ENCODE data around the gene AKR1E2.

Gene AKR1E2

DNA sequence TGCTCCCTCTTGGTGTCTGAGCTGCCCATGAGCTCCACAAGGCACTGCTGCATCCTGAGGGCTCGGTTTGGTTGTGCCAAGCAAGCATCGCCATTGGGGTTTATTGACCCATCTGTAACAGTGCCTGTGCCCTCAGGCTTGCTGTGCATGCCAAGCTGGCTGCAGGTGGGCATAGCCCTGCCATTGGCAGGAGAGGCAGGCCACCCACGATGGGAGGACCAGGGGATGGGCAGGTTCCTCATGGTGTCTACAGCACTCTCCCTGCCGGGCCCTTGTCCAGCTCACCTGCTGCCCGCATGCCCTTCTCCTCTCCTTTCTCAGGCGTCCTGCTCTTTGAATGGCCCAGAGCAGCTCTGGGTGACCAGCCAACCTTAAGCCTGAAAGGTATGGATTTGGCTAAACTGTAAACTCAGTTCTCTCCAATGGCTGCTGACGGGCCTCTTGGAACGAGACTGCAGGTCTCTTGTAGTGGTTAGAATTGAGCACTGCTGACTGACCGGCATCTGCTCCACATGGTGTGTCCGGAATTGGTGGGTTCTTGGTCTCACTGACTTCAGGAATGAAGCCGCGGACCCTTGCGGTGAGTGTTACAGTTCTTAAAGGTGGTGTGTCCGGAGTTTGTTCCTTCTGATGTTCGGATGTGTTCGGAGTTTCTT, 17.6 kb downstream of the AKR1E2 start:
- FAIRE-seq = no peak
- no peak for DNase-seq (ENCODE audit: insufficient read length, low spot score)

DNA sequence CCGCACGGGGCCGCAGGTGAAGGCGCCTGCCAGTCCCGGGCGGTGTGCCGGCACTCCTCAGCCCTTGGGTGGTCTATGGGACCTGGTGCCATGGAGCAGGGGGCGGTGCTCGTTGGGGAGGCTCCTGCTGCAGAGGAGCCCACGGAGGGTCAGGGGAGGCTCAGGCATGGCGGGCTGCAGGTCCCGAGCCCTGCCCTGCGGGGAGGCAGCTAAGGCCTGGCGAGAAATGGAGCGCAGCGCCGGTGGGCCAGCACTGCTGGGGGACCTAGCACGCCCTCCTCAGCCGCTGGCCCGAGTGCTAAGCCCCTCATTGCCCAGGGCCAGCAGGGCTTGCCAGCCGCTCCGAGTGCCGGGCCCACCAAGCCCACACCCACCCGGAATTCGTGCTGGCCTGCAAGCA, 18.9 kb downstream of the AKR1E2 start:
- FAIRE-seq = no peak
- DNase-seq (ENCODE audit: insufficient read length, low spot score) = no peak

DNA sequence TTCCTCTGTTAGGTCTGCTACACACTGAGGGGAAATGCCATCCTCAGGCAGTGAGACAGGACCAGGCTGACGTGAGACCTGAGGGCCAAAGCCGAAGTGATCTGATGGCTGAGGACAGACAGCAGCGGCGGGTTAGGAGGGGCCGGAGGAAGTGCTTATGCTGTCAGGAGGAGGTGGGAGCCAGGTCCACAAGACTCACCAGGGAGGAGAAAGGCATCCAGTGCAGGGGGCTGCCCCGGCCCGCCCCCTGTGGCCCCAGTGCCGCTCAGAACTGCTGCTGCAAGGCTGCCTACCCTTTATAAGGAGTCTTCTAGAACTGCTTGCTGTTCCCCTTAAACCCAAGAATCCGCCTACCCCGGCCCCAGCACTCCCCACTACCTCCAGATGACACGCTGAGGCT, 19.8 kb downstream of the AKR1E2 start:
- no peak for DNase-seq (ENCODE audit: insufficient read length, low spot score)
- no peak for FAIRE-seq

DNA sequence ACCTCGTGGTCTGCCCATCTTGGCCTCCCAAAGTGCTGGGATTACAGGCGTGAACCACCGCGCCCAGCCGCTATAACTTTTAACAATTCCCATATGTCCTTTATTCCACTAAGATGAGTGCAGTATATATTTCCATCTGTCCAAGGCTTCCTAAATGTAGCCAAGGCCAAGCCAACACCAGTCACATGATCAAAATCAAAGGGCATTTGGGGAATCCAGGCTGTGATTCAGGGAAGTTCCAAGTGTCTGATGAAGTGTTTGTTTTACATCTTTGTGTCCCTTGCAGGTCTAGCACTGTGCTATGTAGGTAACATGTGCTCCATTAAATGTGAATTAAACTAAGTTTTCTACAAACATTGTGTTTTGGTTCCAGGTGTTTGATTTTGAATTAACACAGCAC, 20.8 kb downstream of the AKR1E2 start:
- no peak for FAIRE-seq

DNA sequence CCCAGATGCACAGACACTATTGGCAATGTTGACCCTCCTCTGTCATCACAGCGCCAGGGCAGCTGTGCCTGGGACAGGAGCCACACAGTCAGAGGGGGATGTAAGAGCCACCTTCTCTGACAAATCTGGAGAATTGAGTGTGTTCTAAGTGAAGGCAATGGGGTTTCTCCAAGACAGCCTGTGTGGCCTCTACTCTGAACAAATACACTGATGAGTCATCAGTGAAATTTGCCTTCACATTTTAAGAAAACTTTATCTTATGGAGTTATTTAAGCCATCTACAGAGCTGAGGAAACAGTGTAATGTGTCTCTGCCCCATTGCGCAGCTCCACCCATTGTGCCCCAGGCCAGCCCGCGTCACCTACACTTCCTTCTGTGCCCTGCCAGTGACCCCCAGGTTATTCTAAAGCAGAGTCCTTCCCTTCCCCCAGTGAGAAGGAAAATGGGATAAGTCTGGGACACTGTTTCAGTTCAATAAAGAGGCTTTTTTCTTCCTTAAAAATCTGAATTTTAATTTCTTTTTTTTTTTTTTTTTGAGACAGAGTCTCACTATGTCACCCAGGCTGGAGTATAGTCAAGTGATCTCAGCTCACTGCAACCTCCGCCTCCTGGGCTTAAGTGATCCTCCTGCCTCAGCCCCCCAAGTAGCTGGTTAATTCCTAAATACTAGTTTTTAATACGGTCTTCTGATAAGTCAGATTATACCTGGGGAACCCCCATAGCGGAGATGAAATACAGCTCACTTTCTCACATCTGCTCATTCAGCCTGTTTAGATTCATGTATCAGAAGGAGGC, 21.8 kb downstream of the AKR1E2 start:
- FAIRE-seq (no peak), DNase-seq (ENCODE audit: insufficient read length, low spot score) (no peak)

More for the DNA sequence above, 20.8 kb downstream of the AKR1E2 start:
- DNase-seq (ENCODE audit: insufficient read length, low spot score) = no peak

DNA sequence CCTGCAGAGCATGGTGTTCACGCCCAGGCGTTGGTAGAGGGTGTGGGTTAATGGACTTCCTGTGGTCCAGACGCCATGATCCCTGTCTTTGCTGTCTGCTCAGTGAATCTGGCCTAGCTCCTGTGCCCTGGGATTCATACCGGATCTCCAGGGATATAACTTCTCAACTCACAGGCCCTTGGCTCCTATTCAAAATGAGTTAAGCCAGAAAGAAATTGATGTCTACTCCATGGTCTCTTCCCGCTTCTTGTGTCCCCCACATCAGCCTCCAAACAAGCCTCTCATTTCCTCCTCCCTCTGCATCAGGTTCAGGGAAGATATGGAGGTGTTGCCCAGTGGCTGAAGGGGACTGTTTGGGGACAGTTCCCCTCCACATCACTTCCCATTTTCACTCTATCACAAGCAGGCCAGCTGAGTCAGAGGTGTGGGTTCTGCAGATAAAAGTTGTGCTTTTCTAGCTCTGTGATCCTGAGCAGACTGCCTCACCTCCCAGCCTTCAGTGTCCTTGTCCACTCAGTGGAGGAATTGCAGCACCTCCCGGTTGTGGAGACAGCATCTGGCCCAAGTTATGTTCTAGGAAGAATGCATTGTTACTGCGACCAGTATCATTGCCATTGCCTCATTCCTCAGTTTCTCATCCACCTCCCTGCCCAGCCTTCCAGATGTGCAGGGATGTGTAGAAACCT, 22.5 kb downstream of the AKR1E2 start:
- DNase-seq (ENCODE audit: insufficient read length, low spot score) (no peak), FAIRE-seq (no peak)

DNA sequence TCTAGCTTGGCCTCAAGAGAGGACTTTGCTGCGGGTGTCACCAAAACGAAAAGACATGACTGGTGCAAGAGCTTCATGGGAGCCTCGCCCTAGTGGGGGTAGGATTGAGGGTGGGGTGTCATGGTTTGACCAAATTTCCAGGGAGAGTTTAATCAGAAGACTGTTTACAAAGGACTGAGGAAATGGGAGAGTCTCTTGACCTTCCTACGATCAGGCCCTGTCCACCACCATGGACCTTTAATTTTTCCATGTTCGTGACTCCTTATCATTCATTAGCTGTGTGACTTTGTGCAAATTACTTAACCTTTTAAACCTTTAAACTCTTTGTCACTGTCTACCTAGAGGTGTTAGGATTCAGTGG, 23.0 kb downstream of the AKR1E2 start:
- DNase-seq (ENCODE audit: insufficient read length, low spot score) = no peak
- no peak for FAIRE-seq

DNA sequence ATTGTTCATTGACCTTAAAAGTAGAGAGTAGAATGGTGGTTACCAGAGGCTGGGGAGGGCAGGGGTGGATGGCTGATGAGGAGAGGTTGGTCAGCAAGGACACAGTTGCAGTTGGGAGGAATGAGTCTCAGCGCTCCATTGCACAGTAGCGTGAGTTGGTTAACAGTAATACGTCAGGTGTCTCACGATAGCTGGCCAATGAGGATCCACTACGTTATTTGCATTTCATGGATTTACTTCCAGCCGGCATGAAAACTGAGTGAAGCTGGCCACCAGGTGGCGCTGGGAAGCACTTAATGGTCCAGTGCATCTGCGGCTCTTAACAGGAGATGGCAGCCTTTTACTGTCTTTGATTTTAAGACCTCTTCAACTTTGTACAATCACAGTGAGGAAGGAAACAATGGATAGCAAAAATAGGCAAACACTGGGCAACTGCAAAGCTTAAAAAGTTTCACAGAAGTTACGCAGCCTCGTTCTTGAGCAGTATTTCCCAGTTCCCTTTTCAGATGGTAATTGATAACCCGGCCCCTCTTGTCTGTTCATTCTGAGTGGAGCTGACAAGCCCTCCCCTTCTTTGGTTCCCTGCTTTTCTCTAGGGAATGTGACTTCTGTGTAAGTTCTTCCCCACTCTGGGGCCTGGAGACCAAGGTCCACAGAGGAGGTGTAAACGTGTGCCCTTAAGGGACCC, 23.7 kb downstream of the AKR1E2 start:
- DNase-seq (ENCODE audit: insufficient read length, low spot score) (peak; percentile 54), FAIRE-seq (peak; percentile 90)

DNA sequence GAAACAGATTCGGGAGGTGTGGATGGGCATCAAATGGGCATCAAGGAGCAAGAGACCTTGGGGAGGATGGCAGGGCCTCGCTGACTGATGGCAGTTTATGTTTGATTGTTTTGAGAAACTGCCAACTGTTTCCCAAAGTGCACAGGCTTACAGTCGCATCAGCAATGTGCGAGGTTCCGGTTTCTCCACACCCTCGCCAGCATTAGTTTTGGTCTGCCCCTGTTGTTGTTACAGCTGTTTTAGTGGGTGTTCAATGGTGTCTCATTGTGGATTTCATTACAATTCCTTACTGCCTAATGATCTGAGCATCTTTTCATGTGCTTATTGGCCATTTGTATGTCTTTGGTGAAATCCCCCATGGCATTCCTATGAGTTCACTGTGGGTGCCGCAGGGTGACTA, 24.4 kb downstream of the AKR1E2 start:
- FAIRE-seq (no peak), DNase-seq (ENCODE audit: insufficient read length, low spot score) (no peak)

DNA sequence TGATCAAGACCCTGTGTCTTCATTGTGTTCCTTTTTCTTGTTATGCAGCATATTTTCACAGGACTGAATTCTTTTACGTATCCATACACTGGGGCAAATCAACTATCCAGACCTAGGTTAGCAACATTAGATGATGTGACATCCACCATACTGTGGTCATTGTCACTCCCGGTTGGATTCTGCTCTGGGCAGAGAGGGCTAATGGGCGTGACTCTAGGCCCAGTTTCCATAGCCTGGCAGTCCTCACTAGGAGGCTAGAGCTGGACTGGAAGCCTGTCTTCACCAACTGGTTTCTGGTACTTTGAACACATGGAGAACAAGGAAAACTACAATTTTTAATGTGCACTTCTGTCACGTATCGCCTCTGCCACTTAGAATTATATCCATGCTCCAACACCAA, 25.2 kb downstream of the AKR1E2 start:
- DNase-seq (ENCODE audit: insufficient read length, low spot score) (no peak), FAIRE-seq (no peak)

DNA sequence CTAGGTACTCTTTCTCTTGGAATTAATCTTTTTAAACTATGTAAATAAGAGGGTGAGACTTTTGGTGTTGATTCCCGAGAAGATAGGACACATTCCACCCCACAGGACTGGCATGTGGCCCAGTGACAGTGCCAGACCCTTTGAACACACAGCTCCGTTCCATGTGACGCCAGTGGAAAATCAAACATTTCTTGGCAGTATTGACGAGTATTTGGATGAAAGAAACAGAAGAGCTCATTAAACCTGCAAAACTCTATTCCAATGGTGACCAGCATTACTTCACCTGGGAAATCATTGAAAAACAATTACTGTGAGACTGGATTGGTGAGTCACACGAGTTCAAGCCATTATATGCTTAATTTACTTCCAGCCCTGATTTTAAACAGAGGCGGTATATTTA, 25.8 kb downstream of the AKR1E2 start:
- FAIRE-seq = no peak
- no peak for DNase-seq (ENCODE audit: insufficient read length, low spot score)

DNA sequence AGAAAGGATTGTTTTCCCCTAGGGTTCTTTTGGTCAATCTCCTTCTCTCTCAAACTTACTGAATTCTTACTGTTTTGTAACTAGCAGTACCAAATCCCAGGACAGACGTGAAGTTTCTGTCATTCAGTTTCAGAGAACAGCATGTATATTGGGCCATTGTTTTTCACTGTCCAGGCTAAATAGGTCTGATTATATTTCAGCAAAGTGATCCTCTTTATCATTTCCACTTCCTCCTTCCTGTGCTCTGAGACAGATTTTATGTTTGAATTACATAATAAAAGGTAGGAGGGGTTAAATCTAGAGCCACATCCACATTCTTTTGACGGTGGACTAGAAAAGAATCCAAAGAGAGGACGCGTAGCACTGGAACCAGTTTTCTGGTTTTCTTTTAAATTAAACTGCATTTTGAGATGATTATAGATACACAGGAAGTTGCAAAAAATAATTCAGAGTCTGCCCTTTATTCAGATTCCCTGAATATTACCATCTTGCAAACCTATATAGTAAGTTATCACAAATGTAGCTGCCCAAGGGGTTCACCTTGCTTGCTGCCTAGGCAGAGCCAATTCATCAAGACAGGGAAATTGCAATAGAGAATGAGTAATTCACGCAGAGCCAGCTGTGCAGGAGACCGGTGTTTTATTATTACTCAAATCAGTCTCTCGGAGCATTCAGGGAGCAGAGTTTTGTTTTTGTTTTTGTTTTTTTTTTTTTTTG, 40.1 kb downstream of the AKR1E2 start:
- no peak for FAIRE-seq
- no peak for DNase-seq (ENCODE audit: insufficient read length, low spot score)

DNA sequence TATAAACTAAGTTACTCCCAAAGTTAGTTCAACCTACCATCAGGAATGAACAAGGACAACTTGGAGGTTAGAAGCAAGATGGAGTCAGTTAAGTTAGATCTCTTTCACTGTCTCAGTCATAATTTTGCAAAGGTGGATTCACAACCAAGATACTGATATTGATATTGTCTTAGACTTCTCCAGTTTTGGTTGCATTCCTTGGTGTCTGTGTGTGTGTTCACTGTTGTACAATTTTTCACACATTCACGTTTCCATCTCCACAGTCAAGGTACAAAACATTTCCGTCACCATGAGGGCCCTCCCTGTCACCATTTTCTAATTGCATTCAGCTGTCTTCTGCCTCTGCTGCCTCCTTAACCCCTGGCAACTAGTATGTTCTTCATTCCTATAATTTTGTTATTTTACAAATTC, 41.1 kb downstream of the AKR1E2 start:
- DNase-seq (ENCODE audit: insufficient read length, low spot score) (no peak), FAIRE-seq (no peak)

DNA sequence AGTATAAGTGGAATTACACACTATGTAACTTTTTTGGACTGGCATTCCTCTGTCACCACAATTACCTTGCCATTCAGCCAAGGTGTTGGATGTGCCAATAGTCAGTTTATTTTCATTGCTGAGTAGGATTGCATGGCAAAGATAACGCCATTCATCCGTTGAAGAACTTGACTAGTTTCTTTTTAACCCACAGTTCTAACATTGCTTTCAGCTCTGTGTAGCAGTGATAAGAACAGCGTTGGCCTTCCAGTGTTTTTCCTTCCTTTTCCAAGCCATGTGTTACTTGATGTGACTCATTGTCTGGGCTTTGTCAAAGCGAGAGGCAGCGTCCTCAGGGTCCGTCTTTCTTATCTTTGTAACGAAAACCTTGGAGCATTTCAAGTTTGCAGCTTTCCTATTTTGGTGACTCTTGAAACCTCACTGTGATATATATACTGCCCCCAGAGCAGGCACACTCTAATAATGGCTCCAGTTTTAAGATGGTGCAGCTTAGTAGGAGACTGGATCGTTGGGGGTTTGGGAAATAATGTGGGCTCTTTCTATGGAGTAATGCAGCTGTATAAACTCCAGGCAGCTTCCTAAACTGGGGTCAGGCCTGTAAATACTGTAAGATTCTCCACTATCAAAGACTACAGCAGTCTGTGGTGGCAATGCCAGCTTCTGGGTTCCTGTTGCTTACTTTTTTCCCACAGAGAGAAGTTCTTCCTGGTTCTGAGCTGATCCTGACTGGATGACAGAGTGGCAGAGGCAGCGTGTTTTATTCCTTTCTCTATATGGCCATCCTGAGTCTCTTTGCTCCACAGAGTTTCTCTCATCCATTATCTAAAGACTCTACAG, 41.7 kb downstream of the AKR1E2 start:
- FAIRE-seq (no peak), DNase-seq (ENCODE audit: insufficient read length, low spot score) (no peak)

DNA sequence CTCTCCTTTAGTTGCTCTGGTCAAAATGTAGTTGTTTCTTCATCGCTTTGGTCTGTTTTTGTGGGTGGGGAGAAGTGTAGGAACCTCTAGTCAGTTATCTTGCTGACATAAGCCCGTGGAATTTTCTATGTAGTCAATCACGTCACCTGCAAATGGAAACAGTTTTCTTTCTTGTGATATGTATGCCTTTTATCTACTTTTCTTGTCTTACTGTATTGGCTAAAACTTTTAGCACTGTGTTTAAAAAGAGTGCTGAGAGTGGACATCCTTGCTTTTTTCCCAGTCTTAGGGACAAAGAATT, 42.3 kb downstream of the AKR1E2 start:
- no peak for DNase-seq (ENCODE audit: insufficient read length, low spot score)
- no peak for FAIRE-seq

DNA sequence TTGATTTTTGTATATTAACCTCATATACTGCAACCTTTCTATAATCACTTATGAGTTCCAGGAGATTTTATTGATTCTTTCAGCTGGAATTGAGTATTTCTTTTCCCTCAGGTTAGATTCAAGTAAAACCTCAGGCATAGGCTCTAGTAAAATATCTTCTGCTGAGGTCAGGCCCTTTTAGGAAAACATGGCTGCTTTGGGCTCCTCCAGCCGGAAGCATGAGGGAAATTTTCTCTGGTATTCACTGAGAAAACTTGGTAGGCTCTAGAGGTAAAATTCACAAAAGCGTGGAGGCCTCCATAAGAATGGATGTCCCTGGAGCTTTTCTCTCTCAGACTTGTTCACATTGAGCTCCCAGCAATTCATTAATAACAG, 56.7 kb downstream of the AKR1E2 start:
- no peak for DNase-seq (ENCODE audit: insufficient read length, low spot score)

DNA sequence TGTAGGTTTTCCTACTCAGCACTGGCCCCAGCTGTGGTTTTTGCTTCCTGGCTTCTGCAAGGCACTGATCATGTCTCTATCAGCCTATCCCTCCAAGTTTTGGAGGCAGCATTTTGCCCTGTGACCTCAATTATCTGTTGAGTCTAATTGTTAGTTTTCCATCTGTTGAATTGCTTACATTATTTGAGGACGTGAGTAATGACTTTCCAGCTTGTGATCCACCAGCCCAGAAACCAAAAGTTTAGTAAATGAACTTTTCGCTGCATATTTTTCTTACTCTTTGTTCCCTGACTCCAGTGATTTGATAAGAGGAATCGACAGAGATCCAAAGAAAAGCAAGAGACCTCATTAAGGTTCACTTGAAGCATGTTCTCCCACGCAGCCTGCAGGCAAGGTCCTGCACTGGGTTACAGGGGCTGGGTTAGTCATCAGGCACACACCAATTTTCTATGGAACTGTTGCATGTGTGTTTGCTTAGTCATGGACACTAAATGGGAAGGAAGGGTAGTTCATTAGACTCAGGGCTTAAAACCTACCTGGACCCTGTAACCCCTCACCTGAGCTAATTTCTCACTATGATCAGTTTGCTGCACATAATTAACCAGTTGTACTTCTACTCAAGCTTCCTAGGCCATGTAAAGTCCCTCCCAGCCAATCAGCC, 57.2 kb downstream of the AKR1E2 start:
- no peak for DNase-seq (ENCODE audit: insufficient read length, low spot score)
- FAIRE-seq = no peak

More for the DNA sequence above, 56.7 kb downstream of the AKR1E2 start:
- FAIRE-seq = no peak

DNA sequence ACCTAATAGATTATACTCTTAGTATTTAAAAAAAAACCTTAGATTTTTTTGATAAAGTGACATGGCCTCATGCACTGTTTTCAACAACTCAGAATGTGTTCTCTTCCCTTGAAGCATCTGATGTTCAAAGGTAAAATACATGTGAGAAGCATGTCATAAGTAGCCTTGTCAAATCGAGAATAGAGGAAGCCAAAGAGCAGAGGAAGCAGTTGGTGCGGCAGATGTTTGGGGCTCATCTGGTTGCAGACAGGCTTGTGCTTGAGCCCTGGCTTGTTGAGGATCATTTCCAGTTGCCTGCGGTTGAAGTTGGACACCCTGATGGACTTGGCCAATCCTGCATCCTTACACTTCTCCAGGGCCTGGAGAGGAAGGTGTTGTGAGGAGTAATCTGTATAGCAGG, 59.2 kb downstream of the AKR1E2 start:
- FAIRE-seq (no peak), DNase-seq (ENCODE audit: insufficient read length, low spot score) (no peak)

DNA sequence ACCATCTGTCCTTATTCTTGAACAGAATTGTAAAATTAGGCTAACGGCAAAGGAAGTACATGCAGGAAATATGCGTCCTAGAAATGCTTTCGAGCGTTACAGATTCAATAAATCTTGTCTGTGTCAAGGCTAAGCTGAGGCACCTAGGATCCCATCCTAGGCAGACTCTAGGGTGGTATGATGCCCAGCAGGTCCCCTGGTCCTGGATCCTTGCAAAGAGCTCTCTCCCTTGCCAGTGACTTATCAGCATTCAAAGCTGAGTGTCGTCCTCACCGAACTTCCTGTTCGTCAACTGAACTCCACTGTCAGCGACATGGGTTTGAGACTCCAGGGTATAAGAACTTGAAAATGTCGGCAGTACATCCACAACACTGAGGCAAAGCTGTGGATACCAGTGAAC, 61.5 kb downstream of the AKR1E2 start:
- FAIRE-seq = peak; percentile 52
- no peak for DNase-seq (ENCODE audit: insufficient read length, low spot score)

DNA sequence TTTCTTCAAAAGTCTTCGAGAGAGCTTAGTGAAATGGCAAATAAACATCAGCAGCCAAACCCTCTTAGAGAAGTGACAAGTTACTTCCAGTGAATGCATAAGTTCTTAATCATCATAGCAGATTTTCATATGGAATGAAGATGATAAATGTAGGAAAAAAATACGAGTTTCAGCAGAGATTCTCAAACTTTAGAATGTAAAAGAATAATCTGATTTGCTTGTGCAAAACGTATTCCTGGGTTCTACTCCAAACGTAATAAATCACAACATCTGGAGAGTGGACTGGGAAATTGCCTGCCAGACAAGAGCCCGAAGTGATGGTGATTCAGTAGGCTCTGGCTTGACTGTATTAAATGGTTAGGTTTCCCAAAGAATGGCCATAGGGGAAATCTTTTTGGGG, 62.2 kb downstream of the AKR1E2 start:
- FAIRE-seq (no peak), DNase-seq (ENCODE audit: insufficient read length, low spot score) (no peak)

Measured in GM19239 (cell line).